AG10803 (cell line): ENCODE data around the gene ABI1.
"Not testable (repeated sequence)": the region's sequence is repeated elsewhere in the genome, so short reads cannot be mapped to it uniquely, and the experiment has no call there.

ENCODE experiments used
- DNase-seq: peaks from one replicate; pipeline ENCODE4 v3.0.0; 2010; ENCODE audit warnings: low read depth
- H3K4me3 ChIP-seq: 2 replicates; pipeline ENCODE4 v1.5.1; 2011; ENCODE audit warnings: mild to moderate bottlenecking, low read length, control low read depth
- CTCF ChIP-seq: conservative IDR thresholded peaks from 2 replicates; pipeline ENCODE4 v1.5.1; 2011; ENCODE audit warnings: mild to moderate bottlenecking, low read length, control low read depth, inconsistent platforms

The ABI1 gene

GRCh38 chr10:26860443-26861204 is at the start of gene ABI1:
Gene ABI1 (minus strand): TSS chr10:26860958. CDS start chr10:26860863, 95 bp downstream.
- peak; percentile 98 for DNase-seq
- no peak for TF ChIP-seq CTCF
- peak within 1 kb of the TSS; percentile 92 for H3K4me3 ChIP-seq

GRCh38 chr10:26909753-26910152 is 49.0 kb upstream of the ABI1 start:
- DNase-seq, result no peak
- no peak overlapping the region for H3K4me3 ChIP-seq
- TF ChIP-seq CTCF, result no peak

- not testable (repeated sequence) for DNase-seq
Observed at GRCh38 chr10:26905253-26905781, 44.6 kb upstream of the ABI1 start.

GRCh38 chr10:26903431-26904217 is 42.9 kb upstream of the ABI1 start:
- DNase-seq, result no peak
- no peak overlapping the region for H3K4me3 ChIP-seq
- no peak for TF ChIP-seq CTCF

More at GRCh38 chr10:26905253-26905781, 44.6 kb upstream of the ABI1 start:
- not testable (repeated sequence) for H3K4me3 ChIP-seq

GRCh38 chr10:26892306-26892923 is 31.7 kb upstream of the ABI1 start:
- not testable (repeated sequence) for DNase-seq, H3K4me3 ChIP-seq

- peak; percentile 74 for DNase-seq
- H3K4me3 ChIP-seq, result no peak overlapping the region
- TF ChIP-seq CTCF, result peak; percentile 70
Observed at GRCh38 chr10:26890956-26891355, 30.2 kb upstream of the ABI1 start.

GRCh38 chr10:26887611-26888215 is 27.0 kb upstream of the ABI1 start:
- H3K4me3 ChIP-seq, result no peak overlapping the region
- DNase-seq, result no peak
- TF ChIP-seq CTCF, result no peak
